ENCODE results near the gene SDR42E1.

SDR42E1 gene

DNA sequence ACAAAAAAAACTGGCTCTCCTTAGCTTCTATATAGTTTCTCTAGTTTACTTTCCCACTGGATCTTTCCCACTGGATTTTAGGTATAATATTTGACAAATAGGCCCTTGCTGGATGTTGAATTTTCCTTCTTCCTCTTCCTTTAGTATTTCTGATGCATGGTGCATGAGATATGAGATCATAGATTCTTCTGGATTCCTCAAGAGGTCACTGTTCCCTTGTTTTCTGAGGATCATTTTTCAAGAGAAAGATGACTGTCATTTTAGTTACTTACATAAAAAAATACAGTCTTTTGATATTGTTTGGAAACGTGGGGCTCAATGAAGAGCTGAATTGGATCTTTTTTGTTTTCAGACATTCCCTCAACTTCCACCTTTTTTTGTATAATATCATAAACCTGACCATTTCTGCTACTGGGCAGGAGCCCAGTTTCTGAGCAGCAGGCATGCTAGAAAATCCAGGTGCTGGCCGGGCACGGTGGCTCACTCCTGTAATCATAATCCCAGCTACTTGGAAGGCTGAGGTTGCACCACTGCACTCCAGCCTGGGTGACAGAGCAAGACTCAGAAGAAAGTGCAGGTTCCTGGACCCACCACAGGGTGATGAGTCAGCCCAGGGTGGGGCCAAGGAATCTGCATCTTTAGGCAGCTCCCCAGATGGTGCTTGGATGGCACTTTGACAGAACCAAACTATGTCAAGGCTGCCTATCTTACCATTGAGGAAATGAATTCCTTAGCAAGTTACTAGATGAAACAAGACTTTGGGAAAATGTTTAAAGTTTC lies 70.3 kb downstream of the SDR42E1 start:
- no peaks in the 10 kb centered on the region for H3K36me3 ChIP-seq (ENCODE audit: control insufficient read depth, insufficient read depth, low read length)
- peaks cover 15% of the 10 kb centered on the region for H3K4me1 ChIP-seq (ENCODE audit: control insufficient read depth, insufficient read depth, low read length, poor library complexity, severe bottlenecking)
- no peak overlapping the region for H3K27ac ChIP-seq (ENCODE audit: low read depth, low read length, severe bottlenecking)
- no peak overlapping the region for H3K4me3 ChIP-seq (ENCODE audit: extremely low read depth, insufficient read depth, low read length, poor library complexity, severe bottlenecking)
- H3K9me3 ChIP-seq (ENCODE audit: control insufficient read depth, low read length): no peaks in the 10 kb centered on the region
- 70 to 76% methylated on average over 2 of the region's 3 CpGs for WGBS, 2 experiments (ENCODE audit: insufficient coverage in 2 of 2)

DNA sequence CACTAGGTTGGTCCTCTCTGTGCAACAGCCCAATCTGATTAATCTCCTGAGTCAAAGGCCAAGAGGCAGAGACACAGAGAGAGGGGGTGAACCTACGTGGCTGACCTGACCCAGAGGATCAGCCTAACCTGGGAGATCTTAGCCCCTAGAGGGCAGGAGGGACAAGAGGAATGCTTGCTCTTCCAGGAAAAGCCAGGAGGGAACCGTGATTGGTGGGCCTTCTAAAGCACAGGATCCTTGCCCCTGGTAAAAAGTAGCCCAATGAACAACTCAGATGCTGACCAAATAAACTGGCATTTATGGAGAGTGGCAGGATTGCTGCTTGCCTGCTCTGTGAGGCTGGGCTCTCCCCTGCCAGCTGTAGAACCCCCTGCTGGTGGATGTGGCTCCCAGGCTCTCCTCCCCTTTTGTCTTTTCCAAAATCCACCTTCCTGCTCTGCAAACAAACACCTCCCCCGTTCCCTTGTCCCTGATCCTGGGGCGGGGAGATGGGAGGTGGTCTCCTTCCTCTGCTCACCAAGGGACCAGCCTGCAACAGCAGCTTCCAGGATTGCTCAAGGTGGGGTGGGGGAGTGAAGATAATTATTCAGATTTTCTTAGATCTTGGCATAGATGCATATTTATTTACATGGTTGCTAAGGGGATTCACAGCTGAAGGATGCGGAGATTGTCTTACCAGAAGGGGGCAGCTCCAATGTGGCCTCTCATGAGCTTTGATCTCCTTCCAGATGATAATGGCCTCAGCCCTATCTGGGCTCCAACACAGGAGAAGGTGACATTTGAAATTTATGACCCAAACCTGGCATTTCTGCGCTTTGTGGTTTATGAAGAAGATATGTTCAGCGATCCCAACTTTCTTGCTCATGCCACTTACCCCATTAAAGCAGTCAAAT lies 71.9 kb downstream of the SDR42E1 start:
- 46 to 78% methylated on average over 3 to 4 of the region's 7 CpGs for WGBS, 2 experiments (ENCODE audit: insufficient coverage in 2 of 2)
- H3K9me3 ChIP-seq (ENCODE audit: control insufficient read depth, low read length): no peaks in the 10 kb centered on the region
- no peak overlapping the region for H3K4me3 ChIP-seq (ENCODE audit: extremely low read depth, insufficient read depth, low read length, poor library complexity, severe bottlenecking)
- no peak overlapping the region for H3K27ac ChIP-seq (ENCODE audit: low read depth, low read length, severe bottlenecking)
- H3K36me3 ChIP-seq (ENCODE audit: control insufficient read depth, insufficient read depth, low read length): no peaks in the 10 kb centered on the region
- peaks cover 8% of the 10 kb centered on the region for H3K4me1 ChIP-seq (ENCODE audit: control insufficient read depth, insufficient read depth, low read length, poor library complexity, severe bottlenecking)

All from mesodermal cell (in vitro differentiated cells).